CD1c-positive myeloid dendritic cell (primary cell): ENCODE measurements around the gene ULBP1.
"Not testable (repeated sequence)": the region's sequence is repeated elsewhere in the genome, so short reads cannot be mapped to it uniquely, and the experiment has no call there.

Source experiments
- DNase-seq: peaks from one replicate; pipeline ENCODE4 v3.0.0-alpha.2; 2016; ENCODE audit errors: extremely low spot score

The ULBP1 gene

DNA sequence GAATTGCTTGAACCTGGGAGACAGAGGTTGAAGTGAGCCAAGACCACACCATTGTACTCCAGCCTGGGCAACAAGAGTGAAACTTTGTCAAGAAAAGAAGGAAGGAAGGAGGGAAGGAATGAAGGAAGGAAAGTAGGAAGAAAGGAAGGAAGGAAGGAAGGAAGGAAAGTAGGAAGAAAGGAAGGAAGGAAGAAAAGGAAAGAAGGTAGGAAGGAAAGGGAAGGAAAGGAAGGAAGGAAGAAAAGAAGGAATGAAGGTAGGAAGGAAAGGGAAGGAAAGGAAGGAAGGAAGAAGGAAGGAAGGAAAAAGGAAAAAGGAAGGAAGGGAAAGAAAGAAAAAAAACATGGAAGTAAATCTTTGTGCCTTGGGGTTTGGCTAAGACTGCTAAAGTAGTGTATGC is 11.7 kb downstream of the ULBP1 start:
- no peak for DNase-seq

DNA sequence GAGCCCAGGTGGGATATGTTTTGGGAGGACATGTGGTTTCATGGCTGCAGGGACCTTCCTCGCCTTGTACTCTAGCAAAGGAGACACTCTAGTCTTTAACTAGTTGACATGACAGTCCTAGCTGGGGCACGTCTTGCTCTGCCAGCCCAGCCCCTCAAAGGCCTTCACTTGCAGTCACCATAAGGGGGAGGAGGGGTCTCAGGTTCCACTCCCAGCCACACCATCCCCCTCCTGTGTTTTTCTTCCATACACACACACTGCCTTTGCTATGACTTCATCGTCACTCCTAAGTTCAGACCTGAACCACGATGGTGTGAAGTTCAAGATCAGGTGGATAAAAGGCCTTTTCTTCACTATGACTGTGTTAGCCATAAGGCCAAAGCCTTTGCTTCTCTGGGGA is 13.5 kb downstream of the ULBP1 start:
- no peak for DNase-seq

DNA sequence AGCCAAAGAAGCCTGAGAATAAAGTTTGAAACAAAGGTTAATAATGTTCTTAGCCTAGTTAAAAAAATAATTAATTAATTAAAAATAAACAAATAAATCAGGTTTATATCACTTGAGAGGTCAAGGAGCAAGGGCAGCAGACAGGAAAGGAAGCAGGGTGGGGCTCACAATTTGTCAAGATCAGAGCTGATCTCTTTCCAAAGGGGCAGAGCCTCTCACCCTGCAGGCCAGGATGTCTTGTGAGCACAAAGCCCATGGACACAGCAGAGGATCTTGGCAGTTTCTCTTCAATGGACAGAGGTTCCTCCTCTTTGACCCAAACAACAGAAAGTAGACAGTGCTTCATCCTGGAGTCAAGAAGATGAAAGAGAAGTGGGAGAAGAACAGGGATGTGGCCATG is 14.9 kb downstream of the ULBP1 start:
- no peak for DNase-seq

DNA sequence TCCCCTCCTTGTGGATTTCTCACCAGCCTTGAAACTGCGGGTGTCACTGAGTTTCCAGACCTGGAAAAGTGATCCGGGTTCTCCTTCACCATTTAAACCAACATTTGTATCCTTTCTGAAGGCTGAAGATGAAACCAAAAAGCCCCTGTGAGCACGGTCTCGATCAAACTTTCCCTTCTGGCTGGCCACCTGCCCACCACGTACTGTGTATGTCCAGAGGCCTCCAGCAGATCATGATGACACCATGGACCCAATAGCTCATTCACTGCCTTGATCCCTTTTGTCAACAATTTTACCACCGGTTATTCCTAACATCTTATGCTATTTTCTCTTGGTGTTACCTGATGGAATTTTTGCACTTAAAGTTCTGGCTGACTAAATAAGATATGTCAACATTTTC is 15.6 kb downstream of the ULBP1 start:
- no peak for DNase-seq

DNA sequence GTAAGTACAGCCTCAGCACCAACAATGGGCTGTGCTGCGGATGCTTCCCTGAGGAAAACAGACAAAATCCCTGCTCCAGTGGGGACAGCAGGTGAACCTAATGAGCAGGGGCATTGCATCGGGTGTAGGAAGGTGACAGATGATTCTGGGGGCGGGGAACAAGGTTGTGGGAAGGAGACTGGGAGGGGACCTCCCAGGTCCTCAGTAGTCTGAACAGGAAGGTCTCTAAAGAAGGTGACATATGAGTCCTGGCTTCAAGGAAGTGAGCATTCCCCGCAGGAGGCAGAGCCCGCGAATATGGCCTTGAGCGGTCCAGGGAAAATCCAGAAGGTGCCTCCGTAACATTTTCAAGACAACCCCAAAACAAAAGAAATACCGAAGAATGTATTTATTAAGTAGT is 19.4 kb downstream of the ULBP1 start:
- DNase-seq: no peak

DNA sequence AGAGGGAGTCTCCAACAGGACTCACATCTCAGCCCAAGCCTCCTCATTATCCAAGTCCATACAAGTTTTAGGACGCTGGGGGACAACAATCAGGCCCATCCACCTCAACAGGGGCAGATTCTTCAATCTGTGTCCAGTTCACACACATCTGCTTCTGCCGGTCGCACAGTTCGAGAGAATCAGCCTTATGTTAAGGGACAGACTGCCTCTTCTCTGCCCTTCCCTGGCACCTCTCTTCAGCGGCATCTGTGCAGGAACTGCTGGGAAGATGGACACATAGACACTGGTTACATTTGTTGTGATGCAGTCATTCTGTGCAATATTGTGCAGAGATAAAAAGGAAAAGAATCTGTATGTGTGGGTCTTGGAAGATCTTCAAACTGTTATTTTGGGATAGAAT is 21.0 kb downstream of the ULBP1 start:
- DNase-seq: no peak

DNA sequence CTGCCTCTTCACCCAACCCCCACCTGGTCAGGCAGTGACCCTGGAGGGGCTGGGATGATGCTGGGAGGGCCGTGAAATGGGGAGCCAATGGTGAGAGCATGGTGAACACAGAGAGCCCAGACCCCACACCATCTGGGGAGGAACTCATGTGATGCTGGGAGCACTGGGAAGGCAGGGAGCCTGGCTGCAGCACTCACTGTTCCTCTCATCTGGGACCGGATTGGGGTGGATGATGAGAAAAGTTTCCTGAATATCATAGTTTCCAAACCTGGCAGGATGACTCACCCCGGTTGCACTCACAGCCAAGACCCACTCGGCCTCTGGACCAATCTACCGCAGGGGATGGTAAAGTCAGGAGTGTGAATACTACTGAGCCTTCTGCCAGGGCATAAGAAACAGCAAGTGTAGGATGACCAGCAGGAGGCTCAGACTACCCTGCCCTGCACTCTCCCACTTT is 21.8 kb downstream of the ULBP1 start:
- DNase-seq: no peak

DNA sequence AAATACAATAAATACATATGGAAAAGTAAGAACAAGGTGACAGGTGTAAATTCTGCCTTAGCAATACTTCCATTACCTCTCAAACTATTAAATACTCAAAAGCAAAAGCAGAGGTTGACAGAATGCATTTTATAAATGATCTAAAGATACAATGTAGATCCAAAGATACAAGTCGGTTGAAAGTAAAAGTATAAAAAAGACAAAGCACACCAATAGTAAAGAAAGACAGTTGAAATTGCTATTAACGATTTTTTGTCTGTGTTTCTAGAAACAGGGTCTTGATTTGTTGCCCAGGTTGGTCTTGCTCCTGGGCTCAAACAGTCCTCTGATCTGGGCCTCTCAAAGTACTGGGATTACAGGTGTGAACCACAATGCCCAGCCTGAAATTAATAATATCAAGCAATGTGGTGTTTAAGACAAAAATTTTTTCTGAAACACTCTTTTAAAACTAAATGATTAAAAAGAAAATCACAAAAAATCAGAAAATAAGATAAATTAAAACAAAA is 23.9 kb downstream of the ULBP1 start:
- DNase-seq: no peak

DNA sequence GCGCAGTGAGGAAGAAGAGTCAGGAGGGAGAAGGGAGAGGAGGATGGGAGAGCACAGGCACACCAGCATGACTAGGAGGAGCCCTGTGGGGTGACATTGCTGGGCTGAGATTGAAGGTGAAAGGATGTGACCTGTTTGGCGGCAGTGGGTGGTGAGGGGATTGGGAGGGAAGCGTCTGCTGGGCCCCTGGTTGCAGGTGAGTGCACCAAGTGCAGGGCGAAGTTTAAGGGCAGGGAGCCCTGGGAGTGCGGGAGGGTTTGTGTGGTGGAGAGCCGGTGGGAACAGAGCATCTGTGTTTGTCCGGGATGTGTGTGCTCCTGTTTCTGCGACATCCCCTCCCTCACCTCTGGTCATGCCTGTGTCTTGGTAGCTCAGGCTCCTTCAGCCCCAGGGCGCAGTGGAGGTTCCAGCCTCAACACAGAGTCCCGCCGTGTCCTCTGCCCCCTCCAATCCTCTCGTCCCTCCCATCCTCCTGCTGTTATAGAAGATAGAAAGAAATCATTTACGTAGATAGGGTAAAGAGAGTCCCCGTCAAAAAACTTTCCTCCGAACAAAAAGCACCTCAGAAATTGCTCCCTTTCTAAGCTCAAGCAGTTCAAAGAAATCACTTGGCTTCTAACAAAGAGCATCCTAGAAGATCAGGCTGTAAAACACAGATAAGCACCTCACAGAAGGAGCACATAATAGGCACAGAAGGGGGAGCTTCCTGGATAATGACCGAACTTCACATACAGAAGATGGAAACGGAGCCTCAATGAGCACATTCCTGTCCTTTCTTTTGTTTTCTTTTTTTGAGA is 25.0 kb downstream of the ULBP1 start:
- no peak for DNase-seq

DNA sequence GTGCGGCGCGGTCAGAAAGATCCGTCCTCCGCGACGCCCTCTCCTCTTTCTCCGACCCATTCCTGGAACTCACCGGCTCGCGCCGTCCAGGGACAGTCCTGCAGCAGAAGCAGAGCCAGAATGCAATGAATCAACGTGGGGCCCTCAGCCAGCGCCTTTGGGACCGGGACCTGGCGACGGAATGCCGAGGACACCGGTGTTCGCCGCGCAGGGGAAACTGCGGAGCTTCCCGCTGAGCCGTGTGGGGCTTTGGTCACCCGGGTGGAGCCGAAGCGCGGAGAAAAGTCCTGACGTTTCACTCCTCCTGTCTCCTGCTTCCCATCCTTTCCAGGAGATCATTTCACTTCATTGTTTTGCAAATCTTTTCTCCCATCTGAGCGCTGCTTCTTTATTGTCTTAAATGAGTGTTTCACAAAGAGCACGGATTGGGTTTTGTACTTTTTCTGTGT is 26.5 kb downstream of the ULBP1 start:
- DNase-seq: no peak

DNA sequence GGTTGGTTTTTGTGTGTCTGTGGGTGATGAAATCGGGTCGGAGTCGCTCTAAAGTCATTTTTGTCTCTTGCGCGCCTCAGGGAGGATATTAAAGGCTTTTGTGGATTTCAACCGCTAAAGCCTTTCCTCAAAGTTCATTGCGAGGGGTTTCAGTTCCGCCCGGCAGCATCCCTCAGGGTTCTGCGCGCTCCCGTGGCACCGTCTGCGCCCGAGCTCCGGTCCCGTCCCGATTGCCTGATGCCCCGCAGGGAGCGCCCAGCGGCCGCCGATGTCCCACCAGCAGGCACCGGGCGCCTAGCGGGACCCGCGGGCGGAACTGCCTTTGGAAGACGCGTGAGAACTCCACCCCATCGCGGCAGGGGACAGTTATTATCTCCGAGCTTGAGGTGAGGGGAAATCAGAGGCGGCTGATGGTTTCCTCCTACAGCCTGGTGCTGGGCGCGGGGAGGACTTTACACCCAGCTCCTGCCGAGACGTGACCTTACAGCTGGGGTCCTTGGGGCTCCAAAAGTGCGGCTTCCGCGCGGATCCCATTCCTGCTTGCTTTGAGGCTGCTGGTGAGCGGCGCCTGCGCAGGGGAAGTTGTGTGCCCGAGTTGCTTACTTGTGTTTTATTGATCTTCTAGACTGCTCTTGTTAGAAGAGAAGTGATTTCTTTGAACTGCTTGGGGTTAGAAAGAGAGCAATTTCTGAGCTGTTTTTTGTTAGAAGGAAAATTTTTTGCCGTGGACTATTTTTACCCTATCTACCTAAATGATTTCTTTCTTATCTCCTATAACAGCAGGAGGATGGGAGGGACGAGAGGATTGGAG is 27.1 kb downstream of the ULBP1 start:
- DNase-seq: peak; percentile 55

DNA sequence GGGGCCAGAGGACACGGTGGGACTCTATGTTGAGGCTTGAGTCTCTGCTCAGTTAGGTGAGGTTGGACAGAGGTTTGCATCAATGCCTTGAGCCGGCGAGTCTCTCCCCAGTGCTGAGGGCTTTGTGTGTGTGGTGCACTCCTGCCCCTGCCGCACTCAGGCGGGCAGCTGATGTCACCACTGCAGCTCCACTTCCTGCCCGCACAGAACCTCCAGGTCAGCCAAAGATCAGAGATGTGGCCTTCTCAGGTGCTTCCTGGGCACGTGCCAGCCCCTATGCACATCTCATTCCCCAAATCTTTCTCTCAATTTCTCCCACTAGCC is 27.7 kb downstream of the ULBP1 start:
- DNase-seq: not testable (repeated sequence)

DNA sequence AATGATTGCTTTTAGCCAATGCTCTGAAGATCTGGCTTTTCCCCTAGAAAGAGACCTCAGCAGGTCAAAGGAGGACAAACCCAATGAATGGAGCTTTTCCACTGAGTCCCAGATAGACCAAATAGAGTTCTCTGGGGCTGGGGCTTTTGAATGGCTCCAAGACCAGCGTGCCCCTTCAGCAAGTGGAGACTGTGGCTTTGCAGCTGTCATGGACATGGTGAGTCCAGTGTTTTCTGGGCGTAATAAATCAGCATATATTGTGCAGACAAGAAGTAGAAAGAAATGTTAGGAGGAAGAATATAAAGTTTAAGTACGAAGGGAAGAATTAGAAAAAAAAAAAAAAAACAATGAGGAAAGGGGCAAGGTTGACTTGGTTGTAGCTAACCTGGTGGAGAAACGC is 28.1 kb downstream of the ULBP1 start:
- no peak for DNase-seq

DNA sequence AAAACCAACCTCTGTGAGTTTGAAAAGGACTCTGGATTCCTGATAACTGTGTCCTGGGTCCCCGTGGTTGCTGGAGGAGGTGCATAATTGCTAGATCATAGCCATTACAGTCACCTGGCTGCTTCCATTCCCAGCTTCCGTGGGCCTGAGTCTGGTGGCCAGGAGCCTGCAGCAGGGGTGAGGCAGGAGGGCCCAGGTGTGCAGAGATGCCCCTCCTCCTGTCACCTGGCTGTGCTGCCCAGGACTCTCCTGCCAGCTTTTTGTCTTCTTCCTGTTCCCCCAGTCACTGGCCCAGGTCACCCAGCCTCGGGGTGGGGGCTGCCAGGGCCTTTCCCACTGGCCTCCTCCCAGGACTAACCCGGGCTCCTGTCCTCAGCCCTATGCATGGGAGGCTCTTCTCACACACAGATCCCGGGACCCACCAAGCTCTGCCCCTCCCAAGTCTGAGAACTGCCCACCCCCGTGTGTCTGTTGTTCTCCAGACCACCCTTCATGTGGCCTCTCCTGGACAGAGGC is 31.6 kb downstream of the ULBP1 start:
- no peak for DNase-seq

DNA sequence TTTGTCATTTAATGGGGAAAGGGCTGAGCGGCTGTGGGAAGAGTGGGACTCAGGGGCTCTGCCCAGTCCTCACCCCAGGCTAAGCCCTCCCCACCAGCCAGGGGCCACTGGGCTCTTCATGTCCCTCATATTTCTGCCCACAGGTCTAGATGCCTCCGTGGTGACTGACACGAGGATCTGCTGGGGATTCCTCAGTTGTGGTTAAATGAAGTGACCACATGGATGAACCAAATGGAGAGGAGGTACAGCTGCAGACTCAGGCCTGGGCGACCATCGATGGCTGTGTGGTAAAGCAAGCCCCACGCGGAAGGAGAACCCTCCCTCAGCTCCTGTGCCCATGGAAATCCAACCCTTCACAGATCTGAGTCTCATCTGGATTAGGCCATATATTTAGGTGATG is 32.2 kb downstream of the ULBP1 start:
- DNase-seq: no peak

DNA sequence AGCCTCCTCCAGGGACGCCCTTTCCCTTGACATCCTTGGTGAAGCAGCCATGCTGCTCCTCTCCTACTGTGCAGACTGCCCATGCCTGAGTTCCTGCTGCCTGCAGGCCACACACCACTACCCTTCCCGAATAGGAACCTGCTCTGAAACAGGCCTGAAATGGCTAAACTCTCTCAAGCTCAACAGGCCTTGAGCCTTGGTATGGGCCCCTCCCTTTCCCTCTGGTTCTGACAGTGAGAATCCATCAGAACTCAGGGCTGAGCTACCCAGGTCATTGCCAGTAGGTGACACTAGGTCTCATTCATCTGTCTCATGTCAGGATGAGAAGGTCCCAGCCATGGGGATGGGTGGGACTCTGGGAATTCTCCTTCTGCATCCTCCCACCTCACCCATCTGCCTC is 35.9 kb downstream of the ULBP1 start:
- no peak for DNase-seq

DNA sequence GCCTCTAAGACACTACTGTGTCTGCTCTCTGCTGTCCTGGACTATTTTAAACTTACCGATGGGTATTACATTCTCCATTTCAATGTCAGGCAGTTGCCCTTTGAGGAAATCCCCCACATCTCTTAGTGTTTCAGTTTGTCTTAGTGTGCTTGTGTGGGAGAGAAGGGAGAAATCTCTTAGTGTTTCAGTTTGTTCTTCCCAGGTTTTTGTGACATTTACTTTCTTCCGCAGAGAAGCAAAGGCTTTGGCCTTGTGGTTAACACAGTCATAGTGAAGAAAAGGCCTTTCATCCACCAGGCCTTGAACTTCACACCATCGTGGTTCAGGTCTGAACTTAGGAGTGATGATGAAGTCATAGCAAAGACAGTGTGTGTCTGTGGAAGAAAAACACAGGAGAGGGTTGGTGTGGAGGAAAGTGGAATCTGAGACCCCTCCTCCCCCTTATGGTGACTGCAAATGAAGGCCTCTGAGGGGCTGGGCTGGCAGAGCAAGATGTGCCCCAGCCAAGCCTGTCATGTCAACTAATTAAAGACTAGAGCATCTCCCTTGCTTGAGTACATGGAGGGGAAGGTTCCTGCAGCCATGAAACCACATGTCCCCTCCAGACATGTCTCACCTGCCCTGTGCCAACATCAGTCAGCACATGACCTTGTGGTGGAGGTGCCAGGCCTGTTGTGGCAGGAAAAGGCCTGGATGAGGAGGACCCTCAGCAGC is 37.7 kb downstream of the ULBP1 start:
- DNase-seq: no peak

DNA sequence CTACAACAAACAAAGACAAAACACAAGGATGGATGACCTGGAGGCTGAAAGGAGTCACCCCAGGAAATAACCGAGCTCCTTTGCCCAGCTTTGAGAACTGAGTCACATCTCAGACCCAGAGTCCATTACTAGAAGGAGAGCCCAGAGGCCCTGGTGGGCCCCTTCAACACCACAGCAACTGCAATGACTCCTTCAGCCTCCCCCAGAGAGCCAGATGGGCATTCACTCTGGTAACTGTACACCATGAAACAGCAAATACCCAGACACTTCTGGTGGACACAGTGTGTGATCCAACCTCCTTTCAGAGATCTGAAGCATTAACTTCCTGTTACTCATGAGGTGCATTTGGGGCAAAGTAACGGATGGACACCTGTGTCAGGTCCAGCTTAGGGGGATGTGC is 39.0 kb downstream of the ULBP1 start:
- no peak for DNase-seq

DNA sequence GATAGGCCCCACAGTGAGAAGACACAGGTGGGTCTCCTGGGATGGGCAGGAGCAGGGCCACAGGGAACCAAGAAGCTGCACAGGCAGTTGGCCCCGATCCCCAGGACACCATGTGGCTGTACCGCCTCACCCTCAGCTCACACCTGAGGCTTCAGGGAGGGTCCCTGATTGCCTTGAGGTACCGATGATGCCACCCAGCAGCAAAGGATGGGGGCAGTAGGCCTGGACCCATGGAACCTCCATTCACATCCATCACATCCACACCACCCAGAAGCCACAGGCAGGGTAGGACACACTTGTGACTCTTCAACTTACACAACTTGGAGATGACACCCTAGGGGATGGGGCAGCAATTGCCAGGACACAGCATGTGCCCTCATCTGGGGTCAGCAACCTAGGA is 39.9 kb downstream of the ULBP1 start:
- not testable (repeated sequence) for DNase-seq

DNA sequence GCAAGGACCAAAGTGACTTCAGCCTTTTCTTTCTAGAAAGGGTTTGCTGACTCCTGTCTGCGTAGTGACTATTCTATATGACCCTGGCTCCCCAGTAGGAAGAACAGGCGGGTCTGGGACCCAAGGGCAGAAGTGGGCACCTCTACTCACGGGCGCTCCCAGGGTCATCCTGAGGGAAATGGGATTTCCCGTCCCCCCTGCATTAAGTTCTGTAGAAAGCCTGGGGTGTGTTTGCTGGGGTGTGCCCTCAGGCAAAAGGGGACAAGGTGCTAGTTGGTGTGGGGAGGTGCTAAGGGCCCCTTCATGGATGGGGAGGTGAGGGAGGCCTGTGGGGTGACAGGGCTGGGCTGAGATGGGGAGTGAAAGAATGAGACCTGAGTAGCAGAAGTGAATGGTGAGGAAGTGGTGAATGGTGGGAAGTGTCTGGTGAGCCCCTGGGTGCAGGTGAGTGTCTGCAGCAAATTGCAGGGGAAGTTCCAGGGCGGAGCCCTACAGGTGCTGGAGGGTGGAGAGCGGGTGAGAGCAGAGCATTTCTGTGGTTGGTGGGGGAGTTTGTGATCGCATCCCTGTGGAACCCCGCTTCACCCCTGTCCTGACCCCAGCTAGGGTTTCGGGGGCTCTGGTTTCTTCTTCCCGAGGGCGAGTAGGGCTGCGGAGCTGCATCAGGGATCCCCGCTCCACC is 40.5 kb downstream of the ULBP1 start:
- no peak for DNase-seq
